GM18502 (cell line): Measurements from ENCODE around the gene MAGOH.
"Not testable (repeated sequence)": the region's sequence is repeated elsewhere in the genome, so short reads cannot be mapped to it uniquely, and the experiment has no call there.

Experiments
- ATAC-seq: cut with Tn5 transposase; IDR thresholded peaks from one replicate; pipeline ENCODE4 v1.9.1; 2021; ENCODE audit warnings: mild to moderate bottlenecking; ENCODE audit not compliant: unreplicated experiment, poor library complexity

MAGOH gene

GRCh38 chr1:53242381-53242780, 4.1 kb upstream of the MAGOH start:
- no peak for ATAC-seq

- no peak for ATAC-seq
Observed at GRCh38 chr1:53241828-53242227, 3.5 kb upstream of the MAGOH start.

- no peak for ATAC-seq
Observed at GRCh38 chr1:53237638-53238037, 680 bp downstream of the MAGOH start.

GRCh38 chr1:53220962-53221286, 17.4 kb downstream of the MAGOH start:
- no peak for ATAC-seq

- ATAC-seq: peak; percentile 95
Observed at GRCh38 chr1:53220171-53220961, 18.0 kb downstream of the MAGOH start, which contains the start of gene CZIB. Gene CZIB (minus strand): TSS chr1:53220634. CDS start chr1:53220575, 59 bp downstream.

- no peak for ATAC-seq
Observed at GRCh38 chr1:53219711-53220110, 18.6 kb downstream of the MAGOH start.

- no peak for ATAC-seq
Observed at GRCh38 chr1:53218201-53218600, 20.1 kb downstream of the MAGOH start.

GRCh38 chr1:53214376-53214940, 23.9 kb downstream of the MAGOH start:
- ATAC-seq: no peak

GRCh38 chr1:53210954-53211353, 27.4 kb downstream of the MAGOH start:
- no peak for ATAC-seq

- ATAC-seq: no peak
Observed at GRCh38 chr1:53210352-53210751, 28.0 kb downstream of the MAGOH start.

GRCh38 chr1:53207726-53208125, 30.6 kb downstream of the MAGOH start:
- no peak for ATAC-seq

GRCh38 chr1:53206735-53207379, 31.5 kb downstream of the MAGOH start:
- no peak for ATAC-seq

- not testable (repeated sequence) for ATAC-seq
Observed at GRCh38 chr1:53206083-53206685, 32.1 kb downstream of the MAGOH start.

- not testable (repeated sequence) for ATAC-seq
Observed at GRCh38 chr1:53205496-53205895, 32.8 kb downstream of the MAGOH start.

GRCh38 chr1:53203466-53203865, 34.9 kb downstream of the MAGOH start:
- no peak for ATAC-seq

- ATAC-seq: no peak
Observed at GRCh38 chr1:53198241-53198651, 40.1 kb downstream of the MAGOH start.

- ATAC-seq: no peak
Observed at GRCh38 chr1:53197291-53198200, 40.8 kb downstream of the MAGOH start.

GRCh38 chr1:53196485-53197290, 41.6 kb downstream of the MAGOH start, which contains the start of gene CPT2:
Gene CPT2 (plus strand): TSS chr1:53196824. CDS start chr1:53196944, 120 bp downstream.
- ATAC-seq: peak; percentile 98

- ATAC-seq: peak; percentile 22
Observed at GRCh38 chr1:53196017-53196484, 42.3 kb downstream of the MAGOH start.
